WTC11 (cell line): ENCODE measurements around the gene SHTN1. TPM values are rescaled to one million over a fixed set of nuclear protein-coding genes. Genes with fewer than 3 reads are reported as not detected.

ENCODE experiments used
- ATAC-seq: fragments of 200-7000 bp; cut with Tn5 transposase; 2 replicates; pipeline ENCODE4 v1.10.0; 2021; ENCODE audit warnings: mild to moderate bottlenecking, moderate library complexity
- CTCF ChIA-PET: fragments of 300-600 bp; sonication (Branson Sonifier 250); formaldehyde crosslinking; loops from one replicate; lab custom pipeline; 2021; ENCODE audit warnings: antibody characterized with exemption; lab: Charles Lee
- POLR2A ChIA-PET: fragments of 350-600 bp; sonication (Branson Sonifier 250); formaldehyde crosslinking; loops from one replicate; lab custom pipeline; 2021; ENCODE audit warnings: antibody characterized with exemption; lab: Charles Lee
- DNase-seq: peaks from one replicate; pipeline ENCODE4 v3.0.0; 2021; ENCODE audit warnings: low spot score
- H3K27ac Mint-ChIP-seq: 2 replicates; pipeline ENCODE4 v1.8.0; 2021; ENCODE audit warnings: mixed read lengths
- H3K27me3 Mint-ChIP-seq: 2 replicates; pipeline ENCODE4 v1.8.0; 2021; ENCODE audit warnings: low read depth, mild to moderate bottlenecking, moderate library complexity, mixed read lengths
- H3K36me3 Mint-ChIP-seq: 2 replicates; pipeline ENCODE4 v1.8.0; 2021; ENCODE audit warnings: mixed read lengths
- H3K4me1 Mint-ChIP-seq: 2 replicates; pipeline ENCODE4 v1.8.0; 2022; ENCODE audit warnings: mixed read lengths
- H3K4me3 Mint-ChIP-seq: 2 replicates; pipeline ENCODE4 v1.8.0; 2021; ENCODE audit warnings: mild to moderate bottlenecking, moderate library complexity, mixed read lengths
- H3K9me3 Mint-ChIP-seq: 2 replicates; pipeline ENCODE4 v1.8.0; 2021; ENCODE audit warnings: mixed read lengths
- ETV6 ChIP-seq: sonication (generic); formaldehyde crosslinking; IDR thresholded peaks from 2 replicates; pipeline ENCODE4 v1.8.1; 2022; ENCODE audit warnings: mild to moderate bottlenecking, missing genetic modification reagents
- GABPB1 ChIP-seq: sonication (generic); formaldehyde crosslinking; IDR thresholded peaks from 2 replicates; pipeline ENCODE4 v1.8.1; 2023; ENCODE audit warnings: mild to moderate bottlenecking, missing genetic modification reagents
- IRF2 ChIP-seq: sonication (generic); formaldehyde crosslinking; IDR thresholded peaks from 2 replicates; pipeline ENCODE4 v1.8.0; 2022; ENCODE audit warnings: low read depth, missing genetic modification reagents, borderline replicate concordance
- MXD4 ChIP-seq: fragments of 250-450 bp; sonication (Bioruptor Pico); IDR thresholded peaks from 2 replicates; pipeline ENCODE4 v1.8.0; 2021; ENCODE audit warnings: mild to moderate bottlenecking, moderate library complexity, borderline replicate concordance
- RELA ChIP-seq: sonication (generic); formaldehyde crosslinking; IDR thresholded peaks from 2 replicates; pipeline ENCODE4 v1.8.1; 2022; ENCODE audit warnings: missing genetic modification reagents, mild to moderate bottlenecking, borderline replicate concordance
- SMAD3 ChIP-seq: sonication (generic); formaldehyde crosslinking; IDR thresholded peaks from 2 replicates; pipeline ENCODE4 v1.8.0; 2022; ENCODE audit warnings: missing genetic modification reagents, mild to moderate bottlenecking, borderline replicate concordance
- SOX15 ChIP-seq: fragments of 250-450 bp; sonication (Bioruptor Pico); IDR thresholded peaks from 2 replicates; pipeline ENCODE4 v1.9.0; 2021; ENCODE audit warnings: mild to moderate bottlenecking
- TEAD4 ChIP-seq: sonication (generic); formaldehyde crosslinking; IDR thresholded peaks from 2 replicates; pipeline ENCODE4 v1.8.0; 2022; ENCODE audit warnings: mild to moderate bottlenecking, missing genetic modification reagents
- ZSCAN18 ChIP-seq: fragments of 250-450 bp; sonication (Bioruptor Pico); IDR thresholded peaks from 2 replicates; pipeline ENCODE4 v2.1.2; 2022; ENCODE audit warnings: mild to moderate bottlenecking, moderate library complexity
- total RNA-seq: library from RNA; stranded (reverse); gene quantifications from 3 replicates; pipeline ENCODE4 v1.2.3, GENCODE V29; 2021
- TF ChIP-seq, protein P1 (sequence below): sonication (generic); formaldehyde crosslinking; IDR thresholded peaks from 2 replicates; pipeline ENCODE4 v1.8.1; 2022; ENCODE audit warnings: low read depth, mild to moderate bottlenecking, moderate library complexity, missing genetic modification reagents, borderline replicate concordance
- TF ChIP-seq, protein P2 (sequence below): sonication (generic); formaldehyde crosslinking; IDR thresholded peaks from 2 replicates; pipeline ENCODE4 v1.8.0; 2023; ENCODE audit warnings: missing genetic modification reagents, mild to moderate bottlenecking, borderline replicate concordance
- TF ChIP-seq, protein P3 (sequence below): fragments of 200-600 bp; IDR thresholded peaks from 2 replicates; pipeline ENCODE4 v1.8.0; 2022; ENCODE audit warnings: antibody characterized with exemption
- TF ChIP-seq, protein P4 (sequence below): sonication (generic); formaldehyde crosslinking; IDR thresholded peaks from 2 replicates; pipeline ENCODE4 v1.8.0; 2022; ENCODE audit warnings: mild to moderate bottlenecking, missing genetic modification reagents
- TF ChIP-seq, protein P5 (sequence below): fragments of 250-450 bp; sonication (Bioruptor Pico); conservative IDR thresholded peaks from 2 replicates; pipeline ENCODE4 v1.9.0; 2021; ENCODE audit warnings: mild to moderate bottlenecking

The SHTN1 gene
- total RNA-seq, 1 experiment from 2014 or later, result 11.0 TPM

GRCh38 chr10:116878123-116878522 lies 126.9 kb downstream of the SHTN1 start (continued):
- TF ChIP-seq TEAD4 (CRISPR knock-in tag) (no peak), GABPB1 (CRISPR knock-in tag) (no peak)
- TF ChIP-seq, protein P1, sequence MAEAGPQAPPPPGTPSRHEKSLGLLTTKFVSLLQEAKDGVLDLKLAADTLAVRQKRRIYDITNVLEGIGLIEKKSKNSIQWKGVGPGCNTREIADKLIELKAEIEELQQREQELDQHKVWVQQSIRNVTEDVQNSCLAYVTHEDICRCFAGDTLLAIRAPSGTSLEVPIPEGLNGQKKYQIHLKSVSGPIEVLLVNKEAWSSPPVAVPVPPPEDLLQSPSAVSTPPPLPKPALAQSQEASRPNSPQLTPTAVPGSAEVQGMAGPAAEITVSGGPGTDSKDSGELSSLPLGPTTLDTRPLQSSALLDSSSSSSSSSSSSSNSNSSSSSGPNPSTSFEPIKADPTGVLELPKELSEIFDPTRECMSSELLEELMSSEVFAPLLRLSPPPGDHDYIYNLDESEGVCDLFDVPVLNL (CRISPR knock-in tag), result no peak
- TF ChIP-seq, all 79 proteins: peak for 0

DNA sequence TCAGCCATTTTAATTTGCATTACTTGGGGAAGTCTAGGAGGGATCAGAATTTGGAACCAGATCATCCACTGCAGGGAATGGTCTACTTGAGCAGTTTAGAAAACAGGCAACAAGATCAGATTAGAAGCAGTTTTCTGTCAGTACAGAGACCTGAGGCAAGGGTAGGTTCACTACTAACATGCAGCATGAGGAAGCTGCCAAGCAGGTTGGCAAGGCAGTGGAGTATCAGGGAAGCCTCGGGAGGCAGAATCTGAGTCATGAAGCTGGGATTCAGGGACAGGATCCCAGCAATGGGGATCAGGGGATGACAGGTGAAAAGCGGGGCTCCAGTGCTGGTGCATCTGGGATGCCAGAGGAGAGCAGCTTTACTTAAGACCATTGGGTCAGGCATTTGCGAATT lies 127.6 kb downstream of the SHTN1 start:
- Mint-ChIP-seq H3K4me3 (no peak overlapping the region), H3K27me3 (peaks cover 3% of the 10 kb centered on the region; the same call in 1 of the 2 replicates), H3K9me3 (peaks cover 3% of the 10 kb centered on the region), H3K4me1 (peaks cover 47% of the 10 kb centered on the region), H3K36me3 (peaks cover 3% of the 10 kb centered on the region), H3K27ac (no peak overlapping the region)
- DNase-seq, result no peak
- ChIA-PET POLR2A (no interaction called here), CTCF (interaction anchor here (1.1 kb wide), 1 partner anchor 50 kb away, joined by 3 read pairs; no protein-coding TSS in a partner anchor)
- ATAC-seq, result no peak
- TF ChIP-seq ZSCAN18, result no peak
- TF ChIP-seq SMAD3 (CRISPR knock-in tag), result no peak
- no peak for TF ChIP-seq MXD4 (CRISPR knock-in tag)
- no peak for TF ChIP-seq SOX15
- TF ChIP-seq ETV6 (CRISPR knock-in tag), result no peak
- TF ChIP-seq, protein P2, sequence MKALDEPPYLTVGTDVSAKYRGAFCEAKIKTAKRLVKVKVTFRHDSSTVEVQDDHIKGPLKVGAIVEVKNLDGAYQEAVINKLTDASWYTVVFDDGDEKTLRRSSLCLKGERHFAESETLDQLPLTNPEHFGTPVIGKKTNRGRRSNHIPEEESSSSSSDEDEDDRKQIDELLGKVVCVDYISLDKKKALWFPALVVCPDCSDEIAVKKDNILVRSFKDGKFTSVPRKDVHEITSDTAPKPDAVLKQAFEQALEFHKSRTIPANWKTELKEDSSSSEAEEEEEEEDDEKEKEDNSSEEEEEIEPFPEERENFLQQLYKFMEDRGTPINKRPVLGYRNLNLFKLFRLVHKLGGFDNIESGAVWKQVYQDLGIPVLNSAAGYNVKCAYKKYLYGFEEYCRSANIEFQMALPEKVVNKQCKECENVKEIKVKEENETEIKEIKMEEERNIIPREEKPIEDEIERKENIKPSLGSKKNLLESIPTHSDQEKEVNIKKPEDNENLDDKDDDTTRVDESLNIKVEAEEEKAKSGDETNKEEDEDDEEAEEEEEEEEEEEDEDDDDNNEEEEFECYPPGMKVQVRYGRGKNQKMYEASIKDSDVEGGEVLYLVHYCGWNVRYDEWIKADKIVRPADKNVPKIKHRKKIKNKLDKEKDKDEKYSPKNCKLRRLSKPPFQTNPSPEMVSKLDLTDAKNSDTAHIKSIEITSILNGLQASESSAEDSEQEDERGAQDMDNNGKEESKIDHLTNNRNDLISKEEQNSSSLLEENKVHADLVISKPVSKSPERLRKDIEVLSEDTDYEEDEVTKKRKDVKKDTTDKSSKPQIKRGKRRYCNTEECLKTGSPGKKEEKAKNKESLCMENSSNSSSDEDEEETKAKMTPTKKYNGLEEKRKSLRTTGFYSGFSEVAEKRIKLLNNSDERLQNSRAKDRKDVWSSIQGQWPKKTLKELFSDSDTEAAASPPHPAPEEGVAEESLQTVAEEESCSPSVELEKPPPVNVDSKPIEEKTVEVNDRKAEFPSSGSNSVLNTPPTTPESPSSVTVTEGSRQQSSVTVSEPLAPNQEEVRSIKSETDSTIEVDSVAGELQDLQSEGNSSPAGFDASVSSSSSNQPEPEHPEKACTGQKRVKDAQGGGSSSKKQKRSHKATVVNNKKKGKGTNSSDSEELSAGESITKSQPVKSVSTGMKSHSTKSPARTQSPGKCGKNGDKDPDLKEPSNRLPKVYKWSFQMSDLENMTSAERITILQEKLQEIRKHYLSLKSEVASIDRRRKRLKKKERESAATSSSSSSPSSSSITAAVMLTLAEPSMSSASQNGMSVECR (CRISPR knock-in tag), result no peak
- TF ChIP-seq, protein P3, sequence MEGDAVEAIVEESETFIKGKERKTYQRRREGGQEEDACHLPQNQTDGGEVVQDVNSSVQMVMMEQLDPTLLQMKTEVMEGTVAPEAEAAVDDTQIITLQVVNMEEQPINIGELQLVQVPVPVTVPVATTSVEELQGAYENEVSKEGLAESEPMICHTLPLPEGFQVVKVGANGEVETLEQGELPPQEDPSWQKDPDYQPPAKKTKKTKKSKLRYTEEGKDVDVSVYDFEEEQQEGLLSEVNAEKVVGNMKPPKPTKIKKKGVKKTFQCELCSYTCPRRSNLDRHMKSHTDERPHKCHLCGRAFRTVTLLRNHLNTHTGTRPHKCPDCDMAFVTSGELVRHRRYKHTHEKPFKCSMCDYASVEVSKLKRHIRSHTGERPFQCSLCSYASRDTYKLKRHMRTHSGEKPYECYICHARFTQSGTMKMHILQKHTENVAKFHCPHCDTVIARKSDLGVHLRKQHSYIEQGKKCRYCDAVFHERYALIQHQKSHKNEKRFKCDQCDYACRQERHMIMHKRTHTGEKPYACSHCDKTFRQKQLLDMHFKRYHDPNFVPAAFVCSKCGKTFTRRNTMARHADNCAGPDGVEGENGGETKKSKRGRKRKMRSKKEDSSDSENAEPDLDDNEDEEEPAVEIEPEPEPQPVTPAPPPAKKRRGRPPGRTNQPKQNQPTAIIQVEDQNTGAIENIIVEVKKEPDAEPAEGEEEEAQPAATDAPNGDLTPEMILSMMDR, result no peak
- TF ChIP-seq IRF2 (CRISPR knock-in tag), result no peak
- TF ChIP-seq RELA (CRISPR knock-in tag), result no peak
- TF ChIP-seq, protein P4, sequence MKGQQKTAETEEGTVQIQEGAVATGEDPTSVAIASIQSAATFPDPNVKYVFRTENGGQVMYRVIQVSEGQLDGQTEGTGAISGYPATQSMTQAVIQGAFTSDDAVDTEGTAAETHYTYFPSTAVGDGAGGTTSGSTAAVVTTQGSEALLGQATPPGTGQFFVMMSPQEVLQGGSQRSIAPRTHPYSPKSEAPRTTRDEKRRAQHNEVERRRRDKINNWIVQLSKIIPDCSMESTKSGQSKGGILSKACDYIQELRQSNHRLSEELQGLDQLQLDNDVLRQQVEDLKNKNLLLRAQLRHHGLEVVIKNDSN, result no peak
- TF ChIP-seq, protein P5, sequence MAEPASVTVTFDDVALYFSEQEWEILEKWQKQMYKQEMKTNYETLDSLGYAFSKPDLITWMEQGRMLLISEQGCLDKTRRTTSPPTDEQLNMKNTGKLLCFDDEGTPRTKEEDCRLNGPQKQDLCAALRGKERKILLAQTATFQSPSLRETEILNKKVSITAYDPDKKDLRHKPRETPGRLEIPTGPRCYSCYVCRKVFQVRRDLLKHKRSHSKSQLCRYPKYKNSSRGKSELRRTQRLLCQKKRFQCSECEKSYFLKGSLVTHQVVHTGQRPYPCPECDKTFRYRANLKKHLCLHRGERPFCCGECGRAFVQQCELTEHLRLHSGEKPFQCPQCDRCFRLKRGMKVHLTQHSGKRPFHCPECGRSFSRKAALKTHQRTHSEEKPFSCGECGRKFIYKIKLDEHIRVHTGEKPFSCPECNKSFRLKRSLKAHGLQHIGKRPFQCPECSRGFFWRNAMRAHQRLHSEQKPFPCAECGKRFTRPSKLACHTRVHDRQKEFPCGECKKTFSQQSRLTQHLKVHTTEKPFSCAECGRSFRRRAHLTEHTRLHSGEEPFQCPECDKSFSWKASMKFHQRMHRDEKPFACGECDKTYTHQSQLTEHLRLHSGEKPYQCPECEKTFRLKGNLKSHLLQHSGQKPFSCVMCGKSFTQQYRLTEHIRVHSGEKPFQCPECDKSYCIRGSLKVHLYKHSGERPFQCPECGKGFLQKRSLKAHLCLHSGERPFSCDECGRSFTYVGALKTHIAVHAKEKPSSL, result no peak
